AG09319 (cell line): ENCODE results near the gene RAB40C.

ENCODE experiments used
- DNase-seq: peaks from one replicate; pipeline ENCODE4 v3.0.0-alpha.2; 2010; ENCODE audit warnings: low read depth; ENCODE audit errors: extremely low read depth
- CTCF ChIP-seq: IDR thresholded peaks from 2 replicates; pipeline ENCODE4 v1.5.1; 2011; ENCODE audit warnings: low read depth, mild to moderate bottlenecking, inconsistent platforms, low read length, moderate library complexity

Gene RAB40C

GRCh38 chr16:649631-650030, 59.8 kb downstream of the RAB40C start:
- no peak for DNase-seq
- TF ChIP-seq CTCF = no peak

- TF ChIP-seq CTCF = no peak
- DNase-seq = no peak
Observed at GRCh38 chr16:651844-652243, 62.0 kb downstream of the RAB40C start.

GRCh38 chr16:652454-653305, 62.8 kb downstream of the RAB40C start:
- DNase-seq = no peak
- TF ChIP-seq CTCF = no peak

GRCh38 chr16:654034-654433, 64.2 kb downstream of the RAB40C start:
- DNase-seq = no peak
- no peak for TF ChIP-seq CTCF

GRCh38 chr16:657487-657886, 67.6 kb downstream of the RAB40C start:
- TF ChIP-seq CTCF = no peak
- DNase-seq = no peak

GRCh38 chr16:658679-659571, 69.1 kb downstream of the RAB40C start:
- DNase-seq = no peak
- no peak for TF ChIP-seq CTCF

- DNase-seq = no peak
- no peak for TF ChIP-seq CTCF
Observed at GRCh38 chr16:659618-660017, 69.8 kb downstream of the RAB40C start.
